GM12864 (cell line): ENCODE results near the gene ATG9A.
"Not testable (repeated sequence)": the region's sequence is repeated elsewhere in the genome, so short reads cannot be mapped to it uniquely, and the experiment has no call there.

Experiments
- DNase-seq: peaks from one replicate; pipeline ENCODE4 v3.0.0-alpha.2; 2011; ENCODE audit warnings: low read depth
- H3K4me3 ChIP-seq: 2 replicates; pipeline ENCODE4 v1.5.1; 2011; ENCODE audit warnings: mild to moderate bottlenecking, low read depth, low read length, control low read depth
- TF ChIP-seq, protein P1 (sequence below): IDR thresholded peaks from 2 replicates; pipeline ENCODE4 v1.5.1; 2011; ENCODE audit warnings: low read depth, mild to moderate bottlenecking, moderate library complexity, low read length, control low read depth, inconsistent platforms; ENCODE audit errors: missing control alignments

The ATG9A gene

DNA sequence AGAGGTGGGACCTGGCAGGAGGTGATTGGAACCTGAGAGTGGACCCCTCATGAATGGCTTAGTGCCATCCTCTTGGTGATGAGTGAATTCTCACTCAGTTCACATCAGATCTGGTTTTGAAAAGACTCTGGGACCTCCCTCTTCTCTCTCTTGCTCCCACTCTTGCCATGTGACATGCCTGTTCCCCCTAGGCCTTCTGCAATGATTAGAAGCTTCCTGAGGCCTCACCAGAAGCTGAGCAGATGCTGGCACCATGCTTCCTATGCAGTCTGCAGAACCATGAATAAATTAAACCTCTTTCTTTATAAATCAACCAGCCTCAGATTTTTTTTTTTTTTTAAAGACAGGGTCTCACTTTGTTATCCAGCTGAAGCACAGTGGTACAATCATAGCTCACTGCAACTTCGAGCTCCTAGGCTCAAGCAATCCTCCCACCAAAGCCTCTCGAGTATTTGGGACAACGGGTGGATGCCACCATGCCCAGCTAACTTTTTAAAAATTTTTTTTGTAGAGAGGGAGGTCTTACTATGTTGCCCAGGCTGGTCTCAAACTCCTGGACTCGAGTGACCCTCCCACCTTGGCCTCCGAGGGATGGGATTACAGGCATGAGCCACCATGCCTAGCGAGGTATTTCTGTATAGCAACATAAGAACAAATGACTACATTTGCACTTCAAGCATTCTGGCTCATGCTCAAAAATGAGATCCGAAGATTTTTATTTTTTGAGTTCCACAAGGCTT, 24.8 kb downstream of the ATG9A start:
- TF ChIP-seq, protein P1, sequence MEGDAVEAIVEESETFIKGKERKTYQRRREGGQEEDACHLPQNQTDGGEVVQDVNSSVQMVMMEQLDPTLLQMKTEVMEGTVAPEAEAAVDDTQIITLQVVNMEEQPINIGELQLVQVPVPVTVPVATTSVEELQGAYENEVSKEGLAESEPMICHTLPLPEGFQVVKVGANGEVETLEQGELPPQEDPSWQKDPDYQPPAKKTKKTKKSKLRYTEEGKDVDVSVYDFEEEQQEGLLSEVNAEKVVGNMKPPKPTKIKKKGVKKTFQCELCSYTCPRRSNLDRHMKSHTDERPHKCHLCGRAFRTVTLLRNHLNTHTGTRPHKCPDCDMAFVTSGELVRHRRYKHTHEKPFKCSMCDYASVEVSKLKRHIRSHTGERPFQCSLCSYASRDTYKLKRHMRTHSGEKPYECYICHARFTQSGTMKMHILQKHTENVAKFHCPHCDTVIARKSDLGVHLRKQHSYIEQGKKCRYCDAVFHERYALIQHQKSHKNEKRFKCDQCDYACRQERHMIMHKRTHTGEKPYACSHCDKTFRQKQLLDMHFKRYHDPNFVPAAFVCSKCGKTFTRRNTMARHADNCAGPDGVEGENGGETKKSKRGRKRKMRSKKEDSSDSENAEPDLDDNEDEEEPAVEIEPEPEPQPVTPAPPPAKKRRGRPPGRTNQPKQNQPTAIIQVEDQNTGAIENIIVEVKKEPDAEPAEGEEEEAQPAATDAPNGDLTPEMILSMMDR: no peak
- DNase-seq: no peak
- H3K4me3 ChIP-seq: no peak overlapping the region

DNA sequence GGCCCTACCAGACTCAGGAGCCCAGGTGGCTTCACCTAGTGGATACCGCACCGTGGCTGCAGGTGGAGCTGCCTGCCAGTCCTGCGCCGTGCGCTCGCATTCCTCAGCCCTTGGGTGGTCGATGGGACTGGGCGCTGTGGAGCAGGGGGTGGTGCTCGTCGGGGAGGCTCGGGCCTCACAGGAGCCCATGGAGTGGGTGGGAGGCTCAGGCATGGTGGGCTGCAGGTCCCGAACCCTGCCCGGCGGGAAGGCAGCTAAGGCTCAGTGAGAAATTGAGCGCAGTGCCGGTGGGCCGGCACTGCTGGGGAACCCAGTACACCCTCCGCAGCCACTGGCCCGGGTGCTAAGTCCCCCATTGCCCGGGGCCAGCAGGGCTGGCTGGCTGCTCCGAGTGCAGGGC, 28.1 kb downstream of the ATG9A start:
- not testable (repeated sequence) for DNase-seq, H3K4me3 ChIP-seq

DNA sequence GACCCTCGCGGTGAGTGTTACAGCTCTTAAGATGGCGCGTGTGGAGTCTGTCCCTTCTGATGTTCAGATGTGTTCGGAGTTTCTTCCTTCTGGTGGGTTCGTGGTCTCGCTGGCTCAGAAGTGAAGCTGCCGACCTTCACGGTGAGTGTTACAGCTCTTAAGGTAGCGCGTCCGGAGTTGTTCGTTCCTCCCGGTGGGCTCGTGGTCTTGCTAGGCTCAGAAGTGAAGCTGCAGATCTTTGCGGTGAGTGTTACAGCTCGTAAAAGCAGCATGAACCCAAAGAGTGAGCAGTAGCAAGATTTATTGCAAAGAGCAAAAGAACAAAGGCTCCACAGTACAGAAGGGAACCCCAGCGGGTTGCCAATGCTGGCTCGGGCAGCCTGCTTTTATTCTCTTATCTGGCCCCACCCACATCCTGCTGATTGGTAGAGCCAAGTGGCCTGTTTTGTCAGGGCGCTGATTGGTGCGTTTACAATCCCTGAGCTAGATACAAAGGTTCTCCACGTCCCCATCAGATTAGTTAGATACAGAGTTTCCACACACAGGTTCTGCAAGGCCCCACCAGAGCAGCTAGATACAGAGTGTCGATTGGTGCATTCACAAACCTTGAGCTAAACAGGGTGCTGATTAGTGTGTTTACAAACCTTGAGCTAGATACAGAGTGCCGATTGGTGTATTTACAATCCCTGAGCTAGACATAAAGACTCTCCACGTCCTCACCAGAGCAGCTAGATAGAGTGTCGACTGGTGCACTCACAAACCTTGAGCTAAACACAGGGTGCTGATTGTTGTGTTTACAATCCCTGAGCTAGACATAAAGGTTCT, 28.7 kb downstream of the ATG9A start:
- not testable (repeated sequence) for DNase-seq, H3K4me3 ChIP-seq

GRCh38 chr2:219199470-219200211, 29.8 kb downstream of the ATG9A start:
- no peak overlapping the region for H3K4me3 ChIP-seq
- no peak for DNase-seq
- TF ChIP-seq, protein P1: no peak

- DNase-seq: no peak
- TF ChIP-seq, protein P1: no peak
- no peak overlapping the region for H3K4me3 ChIP-seq
These were observed 30.5 kb downstream of the ATG9A start for GRCh38 chr2:219198974-219199373.

DNA sequence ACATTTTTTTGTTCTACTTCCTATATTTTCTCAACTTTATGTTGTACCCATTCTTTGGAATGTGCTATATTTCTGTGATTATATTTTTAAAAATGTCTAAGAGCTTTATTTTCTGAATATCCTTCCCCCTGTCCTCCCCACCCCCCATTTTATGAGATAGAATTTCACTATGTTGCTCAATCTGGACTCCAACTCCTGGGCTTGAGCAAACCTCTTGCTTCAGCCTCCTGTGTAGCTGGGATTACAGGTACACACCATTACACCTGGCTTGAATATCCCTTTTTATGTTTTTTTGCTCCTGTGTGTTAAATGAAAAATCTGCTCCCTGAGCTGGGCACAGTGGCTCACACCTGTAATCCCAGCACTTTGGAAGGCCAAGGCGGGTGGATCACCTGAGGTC, 32.0 kb downstream of the ATG9A start:
- TF ChIP-seq, protein P1: no peak
- no peak for DNase-seq
- no peak overlapping the region for H3K4me3 ChIP-seq

DNA sequence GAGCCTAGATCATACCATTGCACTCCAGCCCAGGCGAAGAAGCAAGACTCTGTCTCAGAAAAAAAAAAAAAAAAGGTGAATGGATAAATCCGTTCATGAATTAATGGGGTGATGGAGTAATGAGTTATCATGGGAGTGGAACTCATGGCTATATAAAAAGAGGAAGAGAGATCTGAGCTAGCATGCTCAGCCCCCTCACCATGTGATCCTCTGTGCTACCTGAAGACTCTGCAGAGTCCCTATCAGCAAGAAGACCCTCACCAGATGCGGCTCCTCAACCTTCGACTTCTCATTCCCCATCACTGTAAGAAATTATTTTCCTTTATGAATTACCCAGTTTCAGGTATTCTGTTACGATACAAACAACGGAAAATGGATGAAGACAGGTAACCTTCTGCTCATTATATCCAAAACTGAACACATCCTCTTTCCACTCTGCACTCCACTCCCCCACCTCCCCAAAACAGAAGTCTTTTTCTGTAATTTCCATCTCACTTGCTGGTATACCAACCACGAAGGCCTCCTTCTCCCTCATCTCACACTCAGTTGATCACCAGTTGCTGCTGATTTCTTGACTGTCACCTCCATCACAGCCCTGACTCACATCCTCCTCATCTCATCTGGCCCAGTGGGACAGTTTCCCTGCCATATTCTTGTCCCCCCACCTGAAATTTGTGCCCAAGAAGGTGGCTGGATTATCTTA, 42.5 kb downstream of the ATG9A start:
- no peak overlapping the region for H3K4me3 ChIP-seq
- TF ChIP-seq, protein P1: no peak
- DNase-seq: no peak
